PFSK-1 (cell line): Measurements from ENCODE around the gene APOA4.

Source experiments
- POLR2AphosphoS5 ChIP-seq: IDR thresholded peaks from 2 replicates; pipeline ENCODE4 v1.6.1; 2012; ENCODE audit warnings: low read depth, mild to moderate bottlenecking, control low read depth, low read length, moderate library complexity
- SIN3A ChIP-seq: IDR thresholded peaks from 2 replicates; pipeline ENCODE4 v1.6.1; 2012; ENCODE audit warnings: mild to moderate bottlenecking, low read length, moderate library complexity, borderline replicate concordance; ENCODE audit not compliant: insufficient read depth
- TAF1 ChIP-seq: IDR thresholded peaks from 2 replicates; pipeline ENCODE4 v1.6.1; 2012; ENCODE audit warnings: low read length, control low read depth, borderline replicate concordance; ENCODE audit not compliant: insufficient read depth
- TF ChIP-seq, protein P1 (sequence below), 2 experiments: IDR thresholded peaks; 2 replicates each; pipeline versions ENCODE4 v1.6.1 to v1.8.0; 2011 to 2012; ENCODE audit warnings: low read depth in 2 of 2, low read length in 2 of 2, control low read depth in 1 of 2, inconsistent platforms in 1 of 2, mild to moderate bottlenecking in 1 of 2, moderate library complexity in 1 of 2; ENCODE audit not compliant: insufficient read depth in 1 of 2

DNA sequence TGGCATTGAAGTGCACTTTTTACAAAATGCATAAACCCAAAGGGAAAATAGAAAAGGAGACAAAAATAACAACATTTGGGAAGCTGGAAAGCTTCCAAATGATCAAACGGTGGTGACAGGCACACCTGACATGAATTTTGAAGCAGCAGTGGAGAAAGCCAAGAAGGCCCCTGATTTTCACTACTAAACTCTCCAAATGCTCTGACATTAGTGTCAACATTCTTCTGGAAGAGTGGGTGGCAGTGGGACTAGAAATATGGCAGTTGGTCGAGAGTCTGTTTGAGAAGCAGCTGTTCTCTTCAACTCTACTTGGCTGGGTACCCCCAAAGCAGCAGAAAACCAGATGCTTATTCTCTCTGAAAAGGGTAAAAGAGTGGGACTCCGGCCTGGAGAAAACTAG is 19.1 kb downstream of the APOA4 start:
- TF ChIP-seq, protein P1, sequence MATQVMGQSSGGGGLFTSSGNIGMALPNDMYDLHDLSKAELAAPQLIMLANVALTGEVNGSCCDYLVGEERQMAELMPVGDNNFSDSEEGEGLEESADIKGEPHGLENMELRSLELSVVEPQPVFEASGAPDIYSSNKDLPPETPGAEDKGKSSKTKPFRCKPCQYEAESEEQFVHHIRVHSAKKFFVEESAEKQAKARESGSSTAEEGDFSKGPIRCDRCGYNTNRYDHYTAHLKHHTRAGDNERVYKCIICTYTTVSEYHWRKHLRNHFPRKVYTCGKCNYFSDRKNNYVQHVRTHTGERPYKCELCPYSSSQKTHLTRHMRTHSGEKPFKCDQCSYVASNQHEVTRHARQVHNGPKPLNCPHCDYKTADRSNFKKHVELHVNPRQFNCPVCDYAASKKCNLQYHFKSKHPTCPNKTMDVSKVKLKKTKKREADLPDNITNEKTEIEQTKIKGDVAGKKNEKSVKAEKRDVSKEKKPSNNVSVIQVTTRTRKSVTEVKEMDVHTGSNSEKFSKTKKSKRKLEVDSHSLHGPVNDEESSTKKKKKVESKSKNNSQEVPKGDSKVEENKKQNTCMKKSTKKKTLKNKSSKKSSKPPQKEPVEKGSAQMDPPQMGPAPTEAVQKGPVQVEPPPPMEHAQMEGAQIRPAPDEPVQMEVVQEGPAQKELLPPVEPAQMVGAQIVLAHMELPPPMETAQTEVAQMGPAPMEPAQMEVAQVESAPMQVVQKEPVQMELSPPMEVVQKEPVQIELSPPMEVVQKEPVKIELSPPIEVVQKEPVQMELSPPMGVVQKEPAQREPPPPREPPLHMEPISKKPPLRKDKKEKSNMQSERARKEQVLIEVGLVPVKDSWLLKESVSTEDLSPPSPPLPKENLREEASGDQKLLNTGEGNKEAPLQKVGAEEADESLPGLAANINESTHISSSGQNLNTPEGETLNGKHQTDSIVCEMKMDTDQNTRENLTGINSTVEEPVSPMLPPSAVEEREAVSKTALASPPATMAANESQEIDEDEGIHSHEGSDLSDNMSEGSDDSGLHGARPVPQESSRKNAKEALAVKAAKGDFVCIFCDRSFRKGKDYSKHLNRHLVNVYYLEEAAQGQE (IDR thresholded peaks at IDR 0.05; ENCODE audit: insufficient read depth in 1 of 2, low read depth in 2 of 2, low read length in 2 of 2), result no peak
- TF ChIP-seq SIN3A (no peak), POLR2AphosphoS5 (no peak), TAF1 (no peak)
